ENCODE measurements around the gene RPP25L.

DNA sequence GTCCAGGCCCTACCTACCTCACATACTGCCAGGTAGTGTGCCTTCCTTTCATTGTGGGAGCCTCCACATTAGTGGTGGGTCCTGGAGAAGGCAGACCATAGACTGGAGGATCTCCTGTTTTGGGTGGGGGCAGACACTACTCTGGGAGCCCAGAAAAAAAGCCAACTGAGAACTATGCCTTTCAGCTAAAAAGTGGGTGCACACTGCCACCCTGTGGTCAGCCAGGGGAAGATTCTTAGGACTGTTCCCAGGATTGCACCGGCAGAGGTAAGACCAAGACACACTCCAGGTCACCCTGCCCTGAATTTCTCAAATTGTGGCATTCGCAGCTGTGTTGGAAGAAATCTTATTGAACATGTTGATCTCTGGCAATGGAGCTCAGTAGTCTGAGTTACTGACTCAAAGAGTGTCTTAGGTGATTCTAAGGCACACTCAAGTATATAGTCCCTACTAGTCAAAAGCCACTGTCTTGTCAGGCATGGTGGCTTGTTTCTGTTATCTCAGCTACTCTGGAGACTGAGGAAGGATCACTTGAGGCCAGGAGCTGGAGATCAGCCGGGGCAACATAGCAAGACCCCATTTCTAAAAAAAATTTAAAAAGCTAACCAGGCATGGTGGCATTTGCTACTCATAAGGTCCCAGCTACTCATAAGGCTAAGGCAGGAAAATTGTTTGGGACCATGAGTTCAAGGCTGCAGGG, 22.1 kb upstream of the RPP25L start:
- TF ChIP-seq, protein P1, sequence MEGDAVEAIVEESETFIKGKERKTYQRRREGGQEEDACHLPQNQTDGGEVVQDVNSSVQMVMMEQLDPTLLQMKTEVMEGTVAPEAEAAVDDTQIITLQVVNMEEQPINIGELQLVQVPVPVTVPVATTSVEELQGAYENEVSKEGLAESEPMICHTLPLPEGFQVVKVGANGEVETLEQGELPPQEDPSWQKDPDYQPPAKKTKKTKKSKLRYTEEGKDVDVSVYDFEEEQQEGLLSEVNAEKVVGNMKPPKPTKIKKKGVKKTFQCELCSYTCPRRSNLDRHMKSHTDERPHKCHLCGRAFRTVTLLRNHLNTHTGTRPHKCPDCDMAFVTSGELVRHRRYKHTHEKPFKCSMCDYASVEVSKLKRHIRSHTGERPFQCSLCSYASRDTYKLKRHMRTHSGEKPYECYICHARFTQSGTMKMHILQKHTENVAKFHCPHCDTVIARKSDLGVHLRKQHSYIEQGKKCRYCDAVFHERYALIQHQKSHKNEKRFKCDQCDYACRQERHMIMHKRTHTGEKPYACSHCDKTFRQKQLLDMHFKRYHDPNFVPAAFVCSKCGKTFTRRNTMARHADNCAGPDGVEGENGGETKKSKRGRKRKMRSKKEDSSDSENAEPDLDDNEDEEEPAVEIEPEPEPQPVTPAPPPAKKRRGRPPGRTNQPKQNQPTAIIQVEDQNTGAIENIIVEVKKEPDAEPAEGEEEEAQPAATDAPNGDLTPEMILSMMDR (IDR thresholded peaks at IDR 0.05; ENCODE audit: low read length) = peak; percentile 90
- no peak for TF ChIP-seq EZH2phosphoT487 (IDR thresholded peaks at IDR 0.05; ENCODE audit: low read length)
- no peak for TF ChIP-seq EZH2 (optimal IDR thresholded peaks at IDR 0.05; ENCODE audit: low read depth, low read length)

All from MM.1S (cell line).